PC-3 (cell line): ENCODE measurements around the gene EXOC4.

Source experiments
- EZH2 ChIP-seq: fragments of 300-600 bp; sonication (generic); IDR thresholded peaks from one replicate; pipeline ENCODE4 v1.6.1; 2017; ENCODE audit warnings: antibody characterized with exemption, mild to moderate bottlenecking, low read length; ENCODE audit not compliant: unreplicated experiment
- EZH2phosphoT487 ChIP-seq: fragments of 300-600 bp; sonication (generic); IDR thresholded peaks from 2 replicates; pipeline ENCODE4 v1.6.1; 2018; ENCODE audit warnings: mild to moderate bottlenecking, antibody characterized with exemption, low read length, borderline replicate concordance
- TF ChIP-seq, protein P1 (sequence below): fragments of 300-600 bp; sonication (generic); conservative IDR thresholded peaks from 2 replicates; pipeline ENCODE4 v1.5.1; 2017; ENCODE audit warnings: antibody characterized with exemption, low read depth, mild to moderate bottlenecking, low read length

DNA sequence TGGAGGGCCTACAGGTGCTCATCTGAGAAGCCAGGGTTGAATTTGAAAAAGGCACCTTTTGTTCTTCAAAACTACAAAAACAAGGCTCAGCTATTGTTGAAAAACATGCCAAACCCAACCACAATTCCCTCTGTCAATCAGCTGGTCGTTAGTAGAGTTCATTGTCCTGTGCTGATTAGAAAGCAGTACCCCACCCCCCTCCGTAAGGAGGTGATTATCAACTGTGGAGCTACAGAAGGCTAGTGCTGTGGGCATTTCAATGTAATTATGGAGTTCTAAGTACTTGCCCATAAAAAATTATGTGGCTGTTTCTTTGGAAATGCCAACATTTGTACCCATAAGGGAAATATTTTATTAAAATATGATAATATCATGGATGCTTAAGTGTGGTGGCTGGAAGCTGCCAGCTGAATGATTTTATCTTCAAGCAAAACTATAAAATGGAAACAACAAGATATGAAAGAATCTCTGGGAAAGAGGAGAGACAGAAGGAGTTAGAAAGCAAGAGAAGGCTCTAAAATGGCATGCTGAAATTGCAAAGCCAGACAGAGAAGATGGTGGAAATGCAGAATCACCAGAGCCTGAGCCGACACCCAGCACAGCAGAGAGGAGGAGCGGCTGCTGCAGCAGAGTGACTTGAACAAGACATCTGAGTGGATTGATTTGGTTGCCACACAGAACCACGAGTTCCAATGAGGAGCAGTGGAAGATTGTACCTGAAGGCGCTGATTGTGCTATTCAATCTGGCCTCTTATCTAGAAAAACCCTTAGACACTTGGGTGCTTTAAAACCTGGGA lies 694.8 kb downstream of the EXOC4 start:
- TF ChIP-seq, protein P1, sequence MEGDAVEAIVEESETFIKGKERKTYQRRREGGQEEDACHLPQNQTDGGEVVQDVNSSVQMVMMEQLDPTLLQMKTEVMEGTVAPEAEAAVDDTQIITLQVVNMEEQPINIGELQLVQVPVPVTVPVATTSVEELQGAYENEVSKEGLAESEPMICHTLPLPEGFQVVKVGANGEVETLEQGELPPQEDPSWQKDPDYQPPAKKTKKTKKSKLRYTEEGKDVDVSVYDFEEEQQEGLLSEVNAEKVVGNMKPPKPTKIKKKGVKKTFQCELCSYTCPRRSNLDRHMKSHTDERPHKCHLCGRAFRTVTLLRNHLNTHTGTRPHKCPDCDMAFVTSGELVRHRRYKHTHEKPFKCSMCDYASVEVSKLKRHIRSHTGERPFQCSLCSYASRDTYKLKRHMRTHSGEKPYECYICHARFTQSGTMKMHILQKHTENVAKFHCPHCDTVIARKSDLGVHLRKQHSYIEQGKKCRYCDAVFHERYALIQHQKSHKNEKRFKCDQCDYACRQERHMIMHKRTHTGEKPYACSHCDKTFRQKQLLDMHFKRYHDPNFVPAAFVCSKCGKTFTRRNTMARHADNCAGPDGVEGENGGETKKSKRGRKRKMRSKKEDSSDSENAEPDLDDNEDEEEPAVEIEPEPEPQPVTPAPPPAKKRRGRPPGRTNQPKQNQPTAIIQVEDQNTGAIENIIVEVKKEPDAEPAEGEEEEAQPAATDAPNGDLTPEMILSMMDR = no peak
- TF ChIP-seq EZH2 (no peak), EZH2phosphoT487 (no peak)
